ENCODE results near the gene LRRC49.

- no peak for TF ChIP-seq CTCF (IDR thresholded peaks at IDR 0.05; ENCODE audit: low read depth, low read length)
- no peak for TF ChIP-seq EZH2phosphoT487 (IDR thresholded peaks at IDR 0.05; ENCODE audit: low read depth)
Measured at GRCh38 chr15:71013446-71013845, 120.8 kb downstream of the LRRC49 start.
